OCI-M2 (cell line): ENCODE measurements around the gene TMEM91.

Experiments
- DNase-seq: peaks from one replicate; lab custom pipeline; 2025; ENCODE audit not compliant: unreplicated experiment; lab: John Stamatoyannopoulos, UW

TMEM91 gene

DNA sequence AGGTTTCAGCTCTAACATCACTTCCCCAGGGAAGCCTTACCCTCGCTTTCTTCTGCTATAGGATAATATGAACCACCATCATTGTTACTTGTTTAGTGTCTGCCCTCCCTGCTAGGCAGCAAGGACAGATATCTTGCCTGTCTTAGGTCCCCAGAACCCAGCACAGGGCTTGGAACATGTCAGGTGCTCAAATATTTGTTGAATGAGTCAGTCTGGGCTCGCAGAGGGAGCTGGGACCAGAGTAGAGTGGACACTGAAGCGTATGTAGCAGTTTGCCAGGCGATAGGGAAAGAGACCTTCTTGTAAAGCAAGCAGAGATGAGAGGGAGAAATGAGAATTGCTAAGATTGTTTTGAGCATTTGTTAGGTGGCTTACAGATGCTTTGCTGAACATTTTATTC is 33.0 kb downstream of the TMEM91 start:
- no peak for DNase-seq

DNA sequence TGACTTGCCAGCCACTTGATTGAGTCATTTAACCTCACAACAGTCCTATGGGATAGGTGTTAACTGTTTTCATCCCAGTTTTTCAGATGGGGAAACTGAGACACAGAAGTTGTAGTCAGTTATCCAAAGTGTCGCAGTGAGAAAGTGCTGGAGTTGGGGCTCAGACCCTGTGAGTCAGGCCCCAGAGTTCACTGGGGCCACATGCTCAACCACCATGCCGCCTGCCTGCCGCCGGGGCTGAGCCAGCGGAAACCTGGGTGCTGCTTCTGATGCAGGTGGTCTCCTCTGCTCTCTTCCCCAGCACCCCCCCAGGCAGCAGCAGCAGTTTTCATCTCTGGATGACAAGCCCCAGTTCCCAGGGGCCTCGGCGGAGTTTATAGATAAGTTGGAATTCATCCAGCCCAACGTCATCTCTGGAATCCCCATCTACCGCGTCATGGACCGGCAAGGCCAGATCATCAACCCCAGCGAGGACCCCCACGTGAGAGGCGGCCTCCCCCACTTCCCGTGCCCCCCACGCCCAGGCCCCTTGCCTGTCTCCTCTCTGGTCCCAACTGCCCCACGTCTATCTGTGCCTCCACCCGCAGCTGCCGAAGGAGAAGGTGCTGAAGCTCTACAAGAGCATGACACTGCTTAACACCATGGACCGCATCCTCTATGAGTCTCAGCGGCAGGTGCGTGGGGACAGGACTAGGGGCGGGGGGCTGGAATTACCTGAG is 34.2 kb downstream of the TMEM91 start:
- DNase-seq = no peak

DNA sequence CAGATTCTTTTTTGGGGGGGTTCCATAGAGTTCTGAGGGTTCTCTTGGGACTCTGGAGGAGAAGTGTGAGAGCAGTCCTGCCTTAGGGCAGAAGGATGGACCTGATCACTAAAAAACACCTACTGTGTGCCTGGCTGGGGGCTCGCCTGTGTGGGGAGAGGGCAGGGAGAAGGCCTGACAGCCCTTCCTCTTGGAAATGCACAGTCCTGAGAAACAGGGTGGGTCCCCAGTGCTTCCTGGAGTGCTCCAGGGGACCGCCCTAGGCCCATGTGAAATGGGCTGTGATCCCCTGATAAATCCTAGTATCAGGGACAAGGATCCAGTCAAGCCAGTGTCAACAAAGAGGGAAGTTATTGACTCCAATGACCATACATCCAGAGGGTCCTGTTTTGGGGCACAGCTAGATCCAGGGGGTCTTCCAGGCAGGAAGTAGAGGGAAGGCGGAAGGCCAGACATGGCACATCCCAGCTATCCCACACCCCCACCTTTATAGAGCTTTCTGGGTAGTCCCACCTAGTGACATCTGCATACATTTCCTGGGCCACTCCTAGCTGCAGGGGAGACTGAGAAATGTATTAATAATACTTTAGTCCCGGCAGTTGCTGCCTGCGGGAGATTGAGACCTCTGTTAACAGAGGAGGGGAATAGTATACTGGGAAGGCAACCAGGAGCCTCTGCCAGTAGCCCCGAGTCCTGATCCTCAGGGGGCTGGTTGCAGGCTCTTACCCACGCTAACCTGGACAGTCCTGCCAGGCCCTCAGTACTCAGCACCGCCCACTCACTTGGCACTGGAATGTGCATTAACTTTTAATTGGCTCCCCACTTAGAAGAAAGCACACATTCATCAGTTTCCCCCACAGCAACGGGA is 35.0 kb downstream of the TMEM91 start:
- no peak for DNase-seq

DNA sequence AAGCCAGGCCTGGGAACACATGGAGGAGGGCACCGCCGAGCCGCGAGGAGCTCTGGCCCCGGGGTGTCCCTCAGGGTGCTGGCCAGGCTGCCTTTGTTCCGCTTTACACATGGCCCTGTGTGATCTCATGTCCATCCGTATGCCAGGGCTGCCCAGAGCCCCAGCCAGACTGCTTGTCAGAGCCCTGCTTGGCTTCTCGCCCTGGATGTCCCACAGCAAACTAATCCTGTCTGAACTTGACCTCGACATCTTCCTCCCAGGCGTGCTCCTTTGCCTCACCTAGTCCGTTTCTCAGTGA is 35.6 kb downstream of the TMEM91 start:
- DNase-seq = no peak

DNA sequence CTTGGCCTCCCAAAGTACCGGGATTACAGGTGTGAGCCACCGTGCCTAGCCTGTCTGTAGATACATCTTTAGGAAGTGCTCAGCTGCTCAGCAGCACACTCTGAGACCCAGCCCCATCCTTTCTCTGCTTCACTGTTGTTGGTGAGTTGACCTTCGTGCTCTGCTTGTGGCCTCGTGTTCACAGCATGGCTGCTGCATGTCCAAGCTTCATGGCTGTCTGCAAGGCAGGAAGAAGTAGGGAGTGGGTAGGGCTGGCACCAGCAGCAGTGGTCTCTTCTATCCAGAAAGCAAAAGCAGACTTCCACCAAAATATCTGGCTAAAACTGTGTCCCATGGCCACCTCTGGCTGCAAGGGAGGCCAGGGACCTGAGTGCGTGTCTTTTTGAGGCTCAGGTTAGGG is 36.6 kb downstream of the TMEM91 start:
- DNase-seq = no peak

DNA sequence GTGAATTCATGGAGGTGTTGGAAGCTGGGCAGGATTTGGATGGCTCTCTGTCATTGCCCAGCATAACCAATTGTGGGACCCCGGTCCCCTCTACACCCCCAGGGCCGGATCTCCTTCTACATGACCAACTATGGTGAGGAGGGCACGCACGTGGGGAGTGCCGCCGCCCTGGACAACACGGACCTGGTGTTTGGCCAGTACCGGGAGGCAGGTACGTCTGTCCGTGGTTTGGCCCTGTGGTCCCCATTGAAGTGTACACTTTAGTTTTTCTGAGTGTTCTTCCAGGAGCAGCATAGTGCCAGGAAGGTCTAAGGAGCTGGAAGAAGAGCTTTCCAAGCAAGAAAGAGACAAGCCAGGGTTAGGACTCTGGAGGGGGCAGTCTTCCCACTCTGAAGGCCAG is 37.6 kb downstream of the TMEM91 start:
- DNase-seq = no peak

DNA sequence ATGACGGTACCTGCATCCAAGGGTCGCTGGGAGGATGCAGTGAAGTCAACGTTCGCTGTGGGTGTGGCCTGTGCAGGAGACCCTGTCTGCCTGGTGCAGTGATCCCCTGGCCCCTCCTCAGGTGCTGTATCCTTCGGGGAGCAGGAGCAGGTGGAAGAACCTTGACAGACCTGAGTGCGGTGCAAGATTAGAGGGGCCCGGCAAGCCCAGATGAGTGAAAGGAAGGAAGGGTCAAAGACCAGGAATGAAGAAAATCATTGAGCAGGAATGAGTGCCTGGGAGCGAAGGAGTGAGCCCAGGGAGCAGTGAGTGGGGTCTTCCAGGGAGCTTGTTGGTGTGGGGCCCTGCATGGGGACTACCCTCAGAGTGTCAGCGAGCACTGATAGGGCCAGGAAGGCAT is 38.1 kb downstream of the TMEM91 start:
- DNase-seq = no peak

DNA sequence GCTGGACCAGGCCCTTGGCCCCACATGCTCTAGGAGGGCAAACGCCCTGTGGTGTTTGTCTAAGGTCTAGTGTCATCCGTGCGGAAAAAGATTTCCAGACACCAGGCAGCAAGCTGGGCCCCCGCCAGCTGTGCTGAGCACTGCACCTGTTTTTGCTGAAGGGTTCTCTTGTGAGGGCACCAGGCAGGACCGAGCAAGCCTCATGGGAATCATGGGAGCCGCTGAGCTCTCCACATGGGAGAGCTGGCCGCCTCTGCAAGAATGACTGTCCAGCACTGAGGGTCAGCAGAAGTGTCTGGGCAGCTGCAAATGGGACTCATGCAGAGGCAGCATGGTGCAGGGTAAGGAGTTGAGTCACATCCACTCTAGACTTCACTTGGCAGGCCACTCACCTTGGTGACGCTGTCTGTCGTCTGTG is 38.8 kb downstream of the TMEM91 start:
- DNase-seq = no peak

DNA sequence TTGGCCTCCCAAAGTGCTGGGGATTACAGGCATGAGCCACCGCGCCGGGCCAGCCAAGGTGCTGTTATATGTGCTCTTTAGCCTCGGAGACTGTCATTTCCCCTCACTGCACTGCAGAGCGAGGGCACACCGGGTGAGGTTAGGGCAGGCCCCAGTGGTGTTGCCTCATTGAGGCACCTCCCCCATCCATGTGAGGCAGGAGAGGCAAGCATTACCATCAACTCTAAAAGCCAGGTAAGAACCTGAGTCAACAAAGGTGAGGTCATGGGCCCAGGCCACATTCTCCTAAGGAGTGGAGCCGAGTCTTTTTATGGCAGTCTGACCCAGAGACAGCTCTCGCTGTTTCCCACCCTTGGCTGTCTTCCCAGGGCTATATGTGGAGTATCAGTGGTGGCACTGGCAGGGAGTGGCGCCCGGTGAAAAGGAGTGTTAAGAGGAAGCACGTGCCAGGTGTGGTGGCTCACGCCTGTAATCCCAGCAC is 39.9 kb downstream of the TMEM91 start:
- DNase-seq = no peak

DNA sequence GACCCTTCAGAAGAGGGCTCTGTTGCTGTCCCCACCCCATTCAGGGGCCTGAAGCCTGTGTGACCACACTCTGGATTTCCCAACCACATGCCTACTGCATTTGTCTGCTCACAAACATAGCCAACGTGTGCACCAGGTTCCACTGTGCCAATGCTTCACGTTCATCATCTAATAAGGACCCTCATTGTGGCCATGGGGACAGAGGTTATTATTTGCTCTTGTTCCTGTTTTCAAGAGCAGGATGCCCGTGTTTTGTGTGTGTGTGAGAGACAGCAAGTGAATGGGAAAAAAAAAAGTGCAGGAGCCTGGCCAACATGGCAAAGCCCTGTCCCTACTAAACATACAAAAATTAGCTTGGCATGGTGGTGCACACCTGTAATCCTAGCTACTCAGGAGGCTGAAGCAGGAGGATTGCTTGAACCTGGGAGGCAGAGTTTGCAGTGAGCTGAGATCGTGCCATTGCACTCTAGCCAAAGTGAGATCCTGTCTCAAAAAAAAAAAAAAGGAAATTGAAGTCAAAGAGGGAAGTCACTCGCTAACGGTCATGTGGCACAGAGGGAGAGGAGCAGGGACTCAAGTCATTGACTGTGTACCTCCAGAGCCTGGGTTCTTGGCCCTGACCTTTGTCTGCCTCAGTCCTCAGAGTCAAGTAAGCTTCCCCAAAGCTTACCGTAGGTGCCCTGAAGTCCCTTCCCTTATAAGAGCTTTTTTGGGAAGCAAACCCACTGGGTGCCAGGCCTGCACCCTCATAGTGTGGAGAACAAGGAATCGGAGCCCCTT is 44.0 kb downstream of the TMEM91 start:
- no peak for DNase-seq

DNA sequence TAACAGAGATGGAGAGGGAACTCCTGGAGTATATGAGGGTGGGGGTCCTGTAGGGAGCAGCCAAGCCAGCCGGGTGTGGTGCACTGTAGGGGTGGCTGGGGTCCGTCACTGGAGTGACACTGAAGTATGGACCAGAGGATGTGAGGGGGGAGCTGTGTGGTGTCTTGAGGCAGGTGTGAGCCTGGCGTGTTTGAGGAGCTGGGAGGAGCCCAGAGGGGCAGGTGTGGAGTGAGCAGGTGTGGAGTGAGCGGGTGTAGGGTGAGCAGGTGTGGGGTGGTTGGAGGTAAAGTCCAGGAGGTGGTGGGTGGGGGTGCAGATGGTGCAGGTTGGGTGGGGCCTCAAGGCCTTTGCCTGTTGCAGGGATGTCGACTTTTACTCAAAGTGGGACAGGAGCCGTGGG is 45.0 kb downstream of the TMEM91 start:
- no peak for DNase-seq

DNA sequence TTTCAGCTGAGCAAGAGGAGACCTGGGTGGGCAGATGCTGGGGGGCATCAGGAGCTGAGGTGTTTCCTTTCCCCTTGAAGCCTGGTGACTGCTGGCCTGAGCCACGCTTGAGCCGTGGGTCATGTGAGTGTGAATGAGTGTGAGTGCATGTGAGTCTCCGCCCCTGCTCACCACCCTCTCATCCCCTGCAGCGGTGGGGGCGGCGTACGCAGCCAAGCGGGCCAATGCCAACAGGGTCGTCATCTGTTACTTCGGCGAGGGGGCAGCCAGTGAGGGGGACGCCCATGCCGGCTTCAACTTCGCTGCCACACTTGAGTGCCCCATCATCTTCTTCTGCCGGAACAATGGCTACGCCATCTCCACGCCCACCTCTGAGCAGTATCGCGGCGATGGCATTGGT is 45.6 kb downstream of the TMEM91 start:
- no peak for DNase-seq

DNA sequence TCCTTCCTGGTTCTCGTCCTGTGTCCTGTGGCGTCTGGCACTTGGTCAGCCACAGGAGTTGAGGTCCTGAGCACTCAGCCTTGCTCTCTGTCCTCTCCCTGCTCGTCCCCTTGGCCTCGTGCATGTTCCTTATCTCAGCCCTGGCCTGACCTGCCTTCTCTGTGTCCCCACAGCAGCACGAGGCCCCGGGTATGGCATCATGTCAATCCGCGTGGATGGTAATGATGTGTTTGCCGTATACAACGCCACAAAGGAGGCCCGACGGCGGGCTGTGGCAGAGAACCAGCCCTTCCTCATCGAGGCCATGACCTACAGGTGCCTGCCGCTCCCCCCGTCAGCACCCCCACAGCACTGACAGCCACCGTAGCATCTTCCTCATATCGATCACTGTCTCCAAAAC is 46.1 kb downstream of the TMEM91 start:
- DNase-seq = no peak

DNA sequence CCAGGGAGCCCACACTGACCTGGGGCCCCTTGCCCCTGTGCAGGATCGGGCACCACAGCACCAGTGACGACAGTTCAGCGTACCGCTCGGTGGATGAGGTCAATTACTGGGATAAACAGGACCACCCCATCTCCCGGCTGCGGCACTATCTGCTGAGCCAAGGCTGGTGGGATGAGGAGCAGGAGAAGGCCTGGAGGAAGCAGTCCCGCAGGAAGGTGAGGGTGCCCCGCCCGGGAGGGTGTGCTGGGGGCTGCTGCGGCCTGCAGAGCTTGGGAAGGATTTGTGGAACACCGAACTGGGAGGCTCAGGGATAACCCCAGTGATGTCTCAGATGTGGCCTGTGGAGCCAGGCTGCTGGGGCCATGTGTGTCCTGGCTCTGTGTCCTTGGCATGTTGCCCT is 46.6 kb downstream of the TMEM91 start:
- no peak for DNase-seq

DNA sequence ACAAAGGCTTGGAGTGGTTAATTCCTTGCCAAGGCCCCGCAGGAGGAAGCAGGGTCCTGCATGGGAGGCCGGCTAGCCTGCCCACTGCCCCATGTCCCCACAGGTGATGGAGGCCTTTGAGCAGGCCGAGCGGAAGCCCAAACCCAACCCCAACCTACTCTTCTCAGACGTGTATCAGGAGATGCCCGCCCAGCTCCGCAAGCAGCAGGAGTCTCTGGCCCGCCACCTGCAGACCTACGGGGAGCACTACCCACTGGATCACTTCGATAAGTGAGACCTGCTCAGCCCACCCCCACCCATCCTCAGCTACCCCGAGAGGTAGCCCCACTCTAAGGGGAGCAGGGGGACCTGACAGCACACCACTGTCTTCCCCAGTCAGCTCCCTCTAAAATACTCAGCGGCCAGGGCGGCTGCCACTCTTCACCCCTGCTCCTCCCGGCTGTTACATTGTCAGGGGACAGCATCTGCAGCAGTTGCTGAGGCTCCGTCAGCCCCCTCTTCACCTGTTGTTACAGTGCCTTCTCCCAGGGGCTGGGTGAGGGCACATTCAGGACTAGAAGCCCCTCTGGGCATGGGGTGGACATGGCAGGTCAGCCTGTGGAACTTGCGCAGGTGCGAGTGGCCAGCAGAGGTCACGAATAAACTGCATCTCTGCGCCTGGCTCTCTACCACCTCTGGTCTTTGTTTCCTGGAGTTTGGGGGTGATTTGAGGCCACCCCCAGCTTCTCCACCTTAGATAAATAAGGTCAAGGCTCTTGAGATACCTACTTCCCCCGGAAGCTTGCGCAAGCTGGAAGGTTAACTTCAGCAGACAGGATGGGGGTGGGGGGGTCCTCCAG is 48.2 kb downstream of the TMEM91 start:
- no peak for DNase-seq

DNA sequence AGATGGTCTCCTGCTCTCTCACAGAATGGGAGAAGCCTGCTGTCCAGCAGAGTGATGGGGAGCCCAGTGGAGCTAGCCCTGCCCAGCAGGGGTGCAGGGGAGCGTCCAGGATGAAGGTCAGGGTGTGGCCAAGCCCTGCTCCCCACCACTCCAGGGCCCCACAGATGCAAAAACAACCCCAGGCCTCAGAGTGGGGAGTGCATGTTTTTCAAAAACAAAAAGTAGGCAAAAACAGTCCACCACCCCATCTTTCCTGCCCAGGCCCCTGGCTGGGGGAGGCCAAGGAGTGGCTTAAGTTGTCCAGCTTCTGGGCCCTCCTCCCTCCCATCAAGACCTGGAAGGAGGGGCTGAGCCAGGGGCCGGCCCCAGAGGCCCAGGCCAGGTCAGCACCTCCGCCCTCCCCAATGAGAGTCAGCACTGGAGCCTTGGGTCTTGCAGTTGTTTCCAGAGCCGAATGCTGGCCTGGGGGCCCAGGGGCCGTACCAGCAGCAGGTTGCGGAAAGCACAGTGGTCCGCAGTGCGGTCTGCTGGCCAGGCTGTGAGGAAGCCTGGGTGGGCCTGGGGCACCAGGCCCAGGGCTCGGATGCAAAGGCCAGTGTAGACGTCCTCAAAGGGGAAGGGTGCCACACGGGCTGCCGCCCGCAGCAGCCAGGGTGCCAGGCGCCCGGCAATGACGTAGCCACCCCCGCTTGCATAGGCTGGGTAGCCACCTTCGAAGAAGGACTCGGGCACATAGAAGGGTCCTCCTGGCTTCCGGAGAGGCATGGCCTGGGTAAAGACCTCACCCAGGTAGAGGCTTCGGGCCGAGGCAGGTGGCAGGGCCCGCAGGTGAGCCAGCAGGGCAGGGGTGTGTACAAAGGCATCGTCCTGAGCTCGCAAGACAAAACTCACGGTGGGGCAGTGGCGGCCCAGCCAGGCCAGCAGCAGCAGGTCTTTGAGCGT is 49.1 kb downstream of the TMEM91 start:
- DNase-seq = no peak

DNA sequence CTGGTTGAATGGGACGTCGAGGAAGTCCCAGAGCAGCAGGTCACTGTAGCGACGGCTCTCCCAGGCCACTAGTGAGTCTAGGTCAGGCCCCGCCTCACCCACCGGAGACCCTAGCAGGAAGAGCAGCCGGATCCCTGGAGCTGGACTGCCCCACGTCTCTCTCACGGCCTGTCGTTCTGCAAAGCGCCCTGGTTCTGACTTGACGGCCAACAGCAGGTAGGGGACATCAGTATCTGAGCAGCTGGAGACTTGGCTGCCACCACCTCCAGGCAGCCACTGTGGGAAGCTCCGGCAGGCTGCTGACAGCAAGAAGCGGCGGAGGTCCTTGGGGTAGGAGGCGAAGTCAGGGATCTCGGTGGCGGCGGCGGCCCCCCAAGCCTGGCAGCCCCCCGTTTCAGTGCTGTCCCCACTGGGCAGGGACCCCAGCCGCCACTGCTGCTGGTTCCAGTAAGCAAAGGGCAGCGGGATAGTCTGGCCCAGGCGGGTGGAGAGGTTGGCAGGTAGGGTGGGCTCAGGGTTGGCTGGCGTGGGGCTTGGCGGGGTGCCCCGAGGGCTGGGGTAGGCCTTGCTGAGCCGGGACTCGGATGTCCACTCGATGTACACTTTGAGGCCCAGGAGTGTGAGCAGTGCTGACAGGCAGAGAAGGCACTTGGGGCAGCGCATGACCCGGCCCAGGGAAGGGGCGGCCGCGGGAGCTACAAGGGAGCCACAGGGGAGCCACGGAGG is 49.9 kb downstream of the TMEM91 start:
- no peak for DNase-seq

DNA sequence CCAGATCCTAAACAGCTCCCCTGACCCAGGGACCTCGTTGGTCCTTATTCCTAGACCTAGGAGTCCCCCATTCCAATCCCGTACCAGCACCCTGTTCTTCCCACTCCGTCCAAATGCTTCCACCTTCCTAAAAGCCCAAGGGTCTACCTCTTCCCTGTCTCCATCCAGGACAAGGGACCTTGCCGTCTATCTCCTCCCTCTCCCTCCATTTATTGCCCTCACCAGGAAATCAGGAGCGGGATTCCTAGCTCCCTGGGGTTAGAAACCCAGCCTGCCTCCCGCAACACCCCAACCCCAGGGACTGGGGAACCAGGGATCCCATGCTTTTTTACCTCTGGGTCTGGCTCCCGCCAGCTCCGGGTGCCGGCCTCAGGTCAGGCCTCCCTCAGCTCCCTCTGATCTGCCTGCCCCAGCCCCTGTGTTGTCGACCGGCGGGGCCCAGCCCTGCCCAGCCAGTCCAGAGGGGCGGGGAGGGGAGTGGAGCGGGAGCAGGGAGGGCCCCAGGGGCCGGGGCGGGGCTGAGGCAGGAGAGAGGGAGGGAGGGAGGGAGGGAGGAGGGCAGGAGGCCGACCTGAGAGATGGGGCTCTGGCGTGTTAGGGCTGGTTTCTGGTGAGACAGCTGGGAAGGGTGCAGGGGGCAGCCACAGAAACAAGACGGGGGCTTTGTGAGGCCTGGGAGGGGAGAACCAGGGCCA is 50.8 kb downstream of the TMEM91 start, which contains the start of gene B3GNT8:
Gene B3GNT8 (minus strand): TSS at position 423 of the 695 bp plus-strand sequence. CDS start 596 bp downstream, outside the sequence.
- DNase-seq = no peak
